Natural killer cell treated with Interleukin-12 subunit alpha and Interleukin-12 subunit beta and Interleukin-15 and Interleukin-18, amount 100 ng/mL, for 72 hours (primary cell): ENCODE measurements around the gene PDE9A. TPM values are rescaled to one million over a fixed set of nuclear protein-coding genes. Genes with fewer than 3 reads are reported as not detected.

ENCODE experiments used
- ATAC-seq, 2 donors: fragments of 150-1000 bp; cut with Tn5 transposase in 1 of 2; sonication (Bioruptor Pico), chemical (Tn5 transposase) in 1 of 2; 2 replicates each; pipeline ENCODE4 v1.10.0; 2021
- DNase-seq: peaks from one replicate; pipeline ENCODE4 v3.0.0; 2022; ENCODE audit warnings: low spot score
- H3K27ac Mint-ChIP-seq, 2 donors: 1 replicate in 1 of 2; 2 replicates in 1 of 2; pipeline ENCODE4 v1.8.0; 2022; ENCODE audit warnings: mixed read lengths in 2 of 2, mild to moderate bottlenecking in 1 of 2, moderate library complexity in 1 of 2
- H3K27me3 Mint-ChIP-seq, 2 donors: 1 replicate in 1 of 2; 2 replicates in 1 of 2; pipeline ENCODE4 v1.8.0; 2022; ENCODE audit warnings: mixed read lengths in 2 of 2
- H3K36me3 Mint-ChIP-seq: one replicate; pipeline ENCODE4 v1.8.0; 2022; ENCODE audit warnings: mixed read lengths
- H3K4me1 Mint-ChIP-seq, 2 donors: 1 replicate in 1 of 2; 2 replicates in 1 of 2; pipeline ENCODE4 v1.8.0; 2022; ENCODE audit warnings: low read depth in 2 of 2, mixed read lengths in 2 of 2, mild to moderate bottlenecking in 1 of 2
- H3K4me3 Mint-ChIP-seq: one replicate; pipeline ENCODE4 v1.8.0; 2022; ENCODE audit warnings: mixed read lengths
- H3K9me3 Mint-ChIP-seq: 2 replicates; pipeline ENCODE4 v1.8.0; 2022; ENCODE audit warnings: mixed read lengths
- total RNA-seq, 2 donors: library from RNA; stranded (reverse); gene quantifications; one replicate each; pipeline ENCODE4 v1.2.3, GENCODE V29; 2022

The PDE9A gene
- total RNA-seq, 2 donors from 2014 or later, result 1.4 to 2.2 TPM

GRCh38 chr21:42756580-42757250, 103.3 kb downstream of the PDE9A start:
- H3K4me3 Mint-ChIP-seq, result no peak overlapping the region
- H3K36me3 Mint-ChIP-seq, result no peaks in the 10 kb centered on the region
- H3K27ac Mint-ChIP-seq, result no peak overlapping the region
- no peaks in the 10 kb centered on the region for H3K9me3 Mint-ChIP-seq
- H3K27me3 Mint-ChIP-seq, result no peaks in the 10 kb centered on the region
- no peaks in the 10 kb centered on the region for H3K4me1 Mint-ChIP-seq
- DNase-seq (no peak), ATAC-seq (peak in 1 of 2 donors; percentile 17)

DNA sequence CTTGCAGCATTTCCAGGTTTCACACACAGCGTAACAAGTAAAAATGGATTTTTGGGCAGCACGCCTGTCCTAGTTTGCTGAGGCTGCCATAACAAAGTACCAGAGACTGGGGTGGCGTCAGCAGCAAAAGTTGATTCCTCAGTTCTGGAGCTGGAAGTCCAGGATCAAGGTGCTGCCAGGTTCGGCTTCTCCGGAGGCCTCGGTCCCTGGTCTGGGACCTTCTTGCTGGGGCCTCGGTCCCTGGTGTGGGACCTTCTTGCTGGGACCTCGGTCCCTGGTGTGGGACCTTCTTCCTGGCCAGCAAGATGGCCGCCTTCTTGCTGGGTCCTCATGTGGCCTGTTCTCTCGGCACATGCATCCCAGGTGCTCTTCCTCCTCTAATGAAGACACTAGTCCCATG, 104.0 kb downstream of the PDE9A start:
- Mint-ChIP-seq H3K9me3 (no peaks in the 10 kb centered on the region), H3K27me3 (no peaks in the 10 kb centered on the region), H3K36me3 (no peaks in the 10 kb centered on the region), H3K4me3 (no peak overlapping the region), H3K27ac (no peak overlapping the region), H3K4me1 (no peaks in the 10 kb centered on the region)
- no peak for DNase-seq
- ATAC-seq, result no peak

- no peak for ATAC-seq
- Mint-ChIP-seq H3K27me3 (no peaks in the 10 kb centered on the region), H3K4me3 (no peak overlapping the region), H3K27ac (no peak overlapping the region), H3K9me3 (no peaks in the 10 kb centered on the region), H3K4me1 (no peaks in the 10 kb centered on the region), H3K36me3 (no peaks in the 10 kb centered on the region)
- DNase-seq, result no peak
Observed at GRCh38 chr21:42757826-42758655, 104.6 kb downstream of the PDE9A start.

DNA sequence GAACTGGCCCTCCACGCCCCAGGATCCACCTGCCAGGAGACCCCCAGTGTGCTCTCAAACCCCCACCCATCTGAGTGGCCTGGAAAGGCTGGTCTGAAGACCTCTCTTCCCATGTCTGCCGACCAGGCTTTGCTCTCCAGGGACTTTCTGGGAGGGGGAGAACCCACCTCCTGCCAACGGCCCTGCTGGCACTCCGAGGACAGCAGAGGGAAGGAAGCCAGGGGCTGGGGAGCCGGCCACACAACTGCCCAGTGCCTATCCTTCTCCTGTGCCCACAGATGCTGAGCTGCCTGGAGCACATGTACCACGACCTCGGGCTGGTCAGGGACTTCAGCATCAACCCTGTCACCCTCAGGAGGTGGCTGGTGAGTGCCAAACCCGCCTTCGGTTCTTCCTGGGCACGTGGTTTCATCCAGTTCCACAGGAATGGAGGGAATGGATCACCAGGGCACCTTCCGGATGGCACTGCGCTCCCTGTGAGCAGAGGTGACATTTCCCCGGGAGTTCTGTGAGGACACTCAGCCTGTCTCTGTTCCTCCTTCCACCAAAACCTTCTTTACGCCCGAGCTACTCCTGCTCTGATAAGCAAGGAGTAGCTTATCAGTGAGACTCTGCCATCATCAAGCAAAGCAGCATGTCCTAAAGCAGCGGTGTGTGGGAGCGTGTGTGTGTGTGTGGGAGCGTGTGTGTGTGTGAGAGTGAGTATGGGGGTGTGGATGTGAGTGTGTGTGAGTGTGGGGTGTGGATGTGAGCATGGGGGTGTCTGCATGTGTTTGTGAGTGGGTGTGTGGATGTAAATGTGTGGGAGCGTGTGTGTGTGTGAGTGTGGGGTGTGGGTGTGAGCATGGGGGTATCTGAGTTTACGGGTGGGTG, 105.5 kb downstream of the PDE9A start:
- Mint-ChIP-seq H3K4me3 (no peak overlapping the region), H3K4me1 (no peaks in the 10 kb centered on the region), H3K36me3 (no peaks in the 10 kb centered on the region), H3K27me3 (no peaks in the 10 kb centered on the region), H3K9me3 (no peaks in the 10 kb centered on the region), H3K27ac (no peak overlapping the region)
- DNase-seq (no peak), ATAC-seq (no peak)

- ATAC-seq (no peak), DNase-seq (no peak)
- no peak overlapping the region for H3K4me3 Mint-ChIP-seq
- no peaks in the 10 kb centered on the region for H3K36me3 Mint-ChIP-seq
- H3K9me3 Mint-ChIP-seq, result no peaks in the 10 kb centered on the region
- H3K27me3 Mint-ChIP-seq, result no peaks in the 10 kb centered on the region
- H3K27ac Mint-ChIP-seq, result no peak overlapping the region
- H3K4me1 Mint-ChIP-seq, result no peaks in the 10 kb centered on the region
Observed at GRCh38 chr21:42759594-42759927, 106.1 kb downstream of the PDE9A start.

DNA sequence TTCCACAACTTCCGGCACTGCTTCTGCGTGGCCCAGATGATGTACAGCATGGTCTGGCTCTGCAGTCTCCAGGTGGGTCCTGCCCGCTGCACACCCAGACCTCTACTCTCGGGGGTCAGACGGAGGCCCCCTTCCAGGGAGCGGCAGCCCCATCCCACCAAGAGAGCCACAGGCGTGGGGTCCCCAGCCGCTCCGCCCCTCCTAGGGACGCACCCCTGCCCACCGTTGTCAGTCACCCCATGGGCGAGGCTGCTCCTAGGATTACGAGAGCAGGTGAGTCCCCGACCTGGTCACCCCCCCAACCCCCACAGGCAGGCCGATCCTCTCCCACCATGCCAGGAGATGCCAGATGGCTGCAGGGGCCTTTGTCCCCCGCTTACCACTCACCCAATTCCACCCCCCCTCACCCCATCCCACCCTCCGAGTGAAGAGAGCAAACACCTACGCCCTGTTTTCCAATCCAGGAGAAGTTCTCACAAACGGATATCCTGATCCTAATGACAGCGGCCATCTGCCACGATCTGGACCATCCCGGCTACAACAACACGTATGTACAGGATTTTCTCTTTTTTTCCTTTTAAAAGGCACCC, 107.0 kb downstream of the PDE9A start:
- Mint-ChIP-seq H3K4me3 (no peak overlapping the region), H3K36me3 (no peaks in the 10 kb centered on the region), H3K27ac (no peak overlapping the region), H3K9me3 (no peaks in the 10 kb centered on the region), H3K4me1 (no peaks in the 10 kb centered on the region), H3K27me3 (no peaks in the 10 kb centered on the region)
- no peak for DNase-seq
- no peak for ATAC-seq

DNA sequence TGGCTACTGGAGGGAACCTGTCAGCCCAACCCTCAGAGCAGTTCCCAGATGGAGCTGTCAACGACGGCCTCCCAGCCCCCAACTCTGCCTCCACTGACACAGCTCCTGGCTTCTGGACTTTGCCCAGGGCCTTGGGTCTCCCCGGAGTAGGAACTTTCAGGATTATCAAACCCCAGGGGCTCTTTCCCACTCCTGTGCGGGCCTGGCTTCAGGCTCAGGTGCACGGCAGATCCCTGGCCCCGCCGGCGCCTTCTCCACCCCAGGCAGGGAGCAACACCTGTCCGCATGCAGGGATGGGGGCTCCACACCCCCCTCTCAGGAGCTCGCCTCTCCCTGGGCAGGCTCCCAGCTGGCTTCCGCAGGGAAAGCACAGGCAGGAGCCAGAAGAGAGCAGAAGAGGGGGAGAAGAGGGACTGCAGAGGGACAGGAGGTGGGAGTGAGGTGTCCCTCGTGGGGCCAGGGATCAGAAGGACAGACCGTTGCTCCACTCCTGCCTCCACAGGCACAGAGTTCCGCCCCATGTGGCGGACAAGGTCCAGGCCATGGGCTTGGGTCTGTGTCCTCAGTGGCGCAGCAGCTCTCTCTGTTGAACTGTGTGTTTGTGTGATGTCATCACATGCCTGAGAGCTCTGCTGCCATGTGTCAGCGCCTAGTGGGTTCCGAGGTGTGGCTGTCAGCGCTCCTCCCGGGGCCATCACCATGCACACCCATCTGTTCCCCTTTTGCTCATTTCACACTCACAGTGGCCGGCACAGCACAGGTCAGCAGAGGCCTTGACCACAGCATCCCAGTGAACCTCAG, 107.7 kb downstream of the PDE9A start:
- ATAC-seq, result no peak
- Mint-ChIP-seq H3K9me3 (no peaks in the 10 kb centered on the region), H3K27ac (no peak overlapping the region), H3K4me1 (no peaks in the 10 kb centered on the region), H3K4me3 (no peak overlapping the region), H3K27me3 (no peaks in the 10 kb centered on the region), H3K36me3 (no peaks in the 10 kb centered on the region)
- DNase-seq, result no peak

- no peaks in the 10 kb centered on the region for H3K36me3 Mint-ChIP-seq
- ATAC-seq (no peak), DNase-seq (no peak)
- no peaks in the 10 kb centered on the region for H3K9me3 Mint-ChIP-seq
- H3K27me3 Mint-ChIP-seq, result no peaks in the 10 kb centered on the region
- H3K4me1 Mint-ChIP-seq, result no peaks in the 10 kb centered on the region
- no peak overlapping the region for H3K27ac Mint-ChIP-seq
- no peak overlapping the region for H3K4me3 Mint-ChIP-seq
Observed at GRCh38 chr21:42761776-42762335, 108.4 kb downstream of the PDE9A start.

GRCh38 chr21:42763581-42764442, 110.4 kb downstream of the PDE9A start:
- Mint-ChIP-seq H3K36me3 (no peaks in the 10 kb centered on the region), H3K9me3 (no peaks in the 10 kb centered on the region), H3K4me3 (no peak overlapping the region), H3K4me1 (no peaks in the 10 kb centered on the region), H3K27me3 (no peaks in the 10 kb centered on the region), H3K27ac (no peak overlapping the region)
- DNase-seq (no peak), ATAC-seq (no peak)

DNA sequence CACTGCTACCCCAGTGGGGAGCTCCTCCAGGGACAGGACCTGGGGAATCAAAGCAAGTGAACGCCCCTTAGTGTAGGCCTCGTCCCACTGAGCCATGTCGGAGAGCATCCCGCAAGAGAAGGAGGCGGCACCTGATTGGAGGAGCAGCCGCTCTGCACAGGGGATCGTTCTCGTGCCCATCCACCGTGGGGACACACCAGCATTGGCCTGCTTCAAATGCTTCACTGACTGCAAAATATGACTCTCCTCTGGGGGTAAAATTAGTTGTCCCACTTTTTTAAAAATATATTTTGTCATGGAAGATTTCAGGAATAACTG, 111.0 kb downstream of the PDE9A start:
- Mint-ChIP-seq H3K36me3 (no peaks in the 10 kb centered on the region), H3K4me1 (no peaks in the 10 kb centered on the region), H3K27ac (no peak overlapping the region), H3K4me3 (no peak overlapping the region), H3K9me3 (no peaks in the 10 kb centered on the region), H3K27me3 (no peaks in the 10 kb centered on the region)
- DNase-seq, result no peak
- no peak for ATAC-seq

- Mint-ChIP-seq H3K9me3 (no peaks in the 10 kb centered on the region), H3K36me3 (no peaks in the 10 kb centered on the region), H3K27me3 (no peaks in the 10 kb centered on the region), H3K4me3 (no peak overlapping the region), H3K27ac (no peak overlapping the region), H3K4me1 (no peaks in the 10 kb centered on the region)
- ATAC-seq (no peak), DNase-seq (no peak)
Observed at GRCh38 chr21:42764883-42765282, 111.5 kb downstream of the PDE9A start.

- no peaks in the 10 kb centered on the region for H3K27me3 Mint-ChIP-seq
- DNase-seq, result no peak
- no peak overlapping the region for H3K4me3 Mint-ChIP-seq
- no peaks in the 10 kb centered on the region for H3K4me1 Mint-ChIP-seq
- no peaks in the 10 kb centered on the region for H3K9me3 Mint-ChIP-seq
- no peak overlapping the region for H3K27ac Mint-ChIP-seq
- no peaks in the 10 kb centered on the region for H3K36me3 Mint-ChIP-seq
- ATAC-seq, result no peak
Observed at GRCh38 chr21:42765656-42766055, 112.2 kb downstream of the PDE9A start.
